GM19193 (cell line): Measurements from ENCODE around the gene NR2E1.

Source experiments
- POLR2A ChIP-seq: IDR thresholded peaks from 4 replicates; pipeline ENCODE4 v1.6.1; 2011; ENCODE audit not compliant: insufficient read depth, insufficient read length; ENCODE audit errors: extremely low read depth

Gene NR2E1

GRCh38 chr6:108164815-108165706, 761 bp upstream of the NR2E1 start:
- no peak for TF ChIP-seq POLR2A

GRCh38 chr6:108166664-108167448, 1.0 kb downstream of the NR2E1 start:
- no peak for TF ChIP-seq POLR2A

- TF ChIP-seq POLR2A = no peak
Measured at GRCh38 chr6:108167449-108168089, 1.7 kb downstream of the NR2E1 start.

GRCh38 chr6:108168090-108168463, 2.3 kb downstream of the NR2E1 start:
- no peak for TF ChIP-seq POLR2A

GRCh38 chr6:108168501-108169463, 3.0 kb downstream of the NR2E1 start:
- no peak for TF ChIP-seq POLR2A

GRCh38 chr6:108169464-108170331, 3.9 kb downstream of the NR2E1 start:
- TF ChIP-seq POLR2A = no peak

- no peak for TF ChIP-seq POLR2A
Measured at GRCh38 chr6:108170332-108171290, 4.8 kb downstream of the NR2E1 start.

- no peak for TF ChIP-seq POLR2A
Measured at GRCh38 chr6:108171291-108171917, 5.6 kb downstream of the NR2E1 start.

- TF ChIP-seq POLR2A = no peak
Measured at GRCh38 chr6:108171918-108172516, 6.2 kb downstream of the NR2E1 start.

GRCh38 chr6:108174371-108175175, 8.8 kb downstream of the NR2E1 start:
- TF ChIP-seq POLR2A = no peak

- no peak for TF ChIP-seq POLR2A
Measured at GRCh38 chr6:108175176-108175591, 9.4 kb downstream of the NR2E1 start.
